Activated T-helper 2 cell treated with anti-CD3 and anti-CD28 coated beads, Interferon-gamma antibody, Interleukin-2, Interleukin-4, amounts not matched to agents 10 μg/mL and 5 μg/mL and 100 μg/mL, durations not matched to agents 14 hours and 24 hours and 36 hours (primary cell): ENCODE results near the gene PAM. TPM values are rescaled to one million over a fixed set of nuclear protein-coding genes. Genes with fewer than 3 reads are reported as not detected.
A peak's percentile ranks its signal among the peaks of the same experiment; 100 is the strongest.

Experiments used
- DNase-seq: peaks from one replicate; pipeline ENCODE4 v3.0.0; 2021; ENCODE audit warnings: low spot score
- H3K27ac Mint-ChIP-seq: one replicate; pipeline ENCODE4 v1.8.0; 2021; ENCODE audit warnings: mixed read lengths
- H3K27me3 Mint-ChIP-seq: one replicate; pipeline ENCODE4 v1.8.0; 2021; ENCODE audit warnings: low read depth, mixed read lengths
- H3K36me3 Mint-ChIP-seq: one replicate; pipeline ENCODE4 v1.8.0; 2021; ENCODE audit warnings: low read depth, mixed read lengths
- H3K4me1 Mint-ChIP-seq: one replicate; pipeline ENCODE4 v1.8.0; 2021; ENCODE audit warnings: low read depth, mixed read lengths
- H3K4me3 Mint-ChIP-seq: one replicate; pipeline ENCODE4 v1.8.0; 2021; ENCODE audit warnings: low read depth, mild to moderate bottlenecking, moderate library complexity, mixed read lengths
- H3K9me3 Mint-ChIP-seq: one replicate; pipeline ENCODE4 v1.8.0; 2021; ENCODE audit warnings: mixed read lengths
- intact Hi-C: fragments of 100-400 bp; cut with micrococcal nuclease; formaldehyde crosslinking; loops from one replicate; pipeline ENCODE4 v1.15.1; 2023
- total RNA-seq: library from RNA; stranded (reverse); gene quantifications from 2 replicates; pipeline ENCODE4 v1.2.3, GENCODE V29; 2022

PAM gene
- total RNA-seq, 1 donor from 2014 or later: 48.0 TPM

DNA sequence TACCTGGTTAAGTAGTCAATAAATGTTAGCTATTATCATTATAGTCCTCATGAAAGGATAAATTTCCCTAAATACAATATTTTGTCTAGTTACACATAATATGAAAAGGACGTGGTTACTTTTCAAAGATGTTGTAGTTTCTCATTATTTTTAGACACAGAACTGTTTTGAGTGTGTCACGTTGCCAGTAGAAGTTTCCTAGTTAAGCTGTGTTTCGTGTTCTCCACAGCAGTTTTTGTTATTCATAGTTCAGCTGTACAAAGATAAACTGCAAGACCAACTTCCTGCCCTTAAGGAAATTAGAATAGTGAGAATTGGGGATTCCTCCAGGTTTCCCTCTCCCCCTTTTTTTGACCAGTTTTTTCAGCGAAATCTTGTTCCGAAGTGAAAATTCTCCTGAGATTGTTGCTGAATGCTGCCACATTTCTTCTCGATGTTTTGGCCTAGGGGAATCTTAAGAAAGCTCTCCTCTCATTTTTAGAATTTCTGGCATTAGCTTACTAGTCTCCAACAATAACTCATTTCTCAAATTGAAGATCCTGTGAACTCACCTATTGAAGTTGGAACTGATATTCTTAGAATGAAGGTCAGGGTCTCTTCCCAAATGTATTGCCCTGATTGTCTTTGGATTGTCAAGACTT is 176.1 kb downstream of the PAM start:
- Mint-ChIP-seq H3K4me3 (no peak overlapping the region), H3K4me1 (peaks cover 7% of the 10 kb centered on the region), H3K36me3 (peaks cover 5% of the 10 kb centered on the region), H3K27ac (peak overlapping the region; percentile 5), H3K9me3 (no peaks in the 10 kb centered on the region), H3K27me3 (no peaks in the 10 kb centered on the region)
- DNase-seq: no peak
- intact Hi-C loops: no loop called here

DNA sequence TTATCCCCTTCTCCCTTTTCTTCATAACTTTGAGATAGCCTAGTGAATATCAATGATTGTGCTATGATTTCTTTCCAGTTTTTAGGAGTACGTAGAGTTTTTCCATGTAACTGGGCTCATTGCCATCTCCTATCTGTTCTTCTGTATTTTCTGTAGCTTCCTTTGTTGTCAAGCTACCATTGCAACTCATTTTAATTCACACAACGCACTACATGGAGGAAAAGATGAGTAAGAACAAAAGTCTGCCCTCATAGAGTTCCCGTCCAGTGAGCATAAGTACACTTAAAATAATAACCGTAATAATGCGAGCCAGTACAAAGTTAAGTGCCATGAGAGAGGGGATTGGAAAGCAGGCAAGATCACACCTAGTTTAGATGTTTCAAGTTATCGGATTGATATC is 177.7 kb downstream of the PAM start:
- intact Hi-C loops: no loop called here
- no peak for DNase-seq
- Mint-ChIP-seq H3K4me3 (no peak overlapping the region), H3K4me1 (peaks cover 7% of the 10 kb centered on the region), H3K9me3 (no peaks in the 10 kb centered on the region), H3K36me3 (no peaks in the 10 kb centered on the region), H3K27ac (no peak overlapping the region), H3K27me3 (no peaks in the 10 kb centered on the region)

DNA sequence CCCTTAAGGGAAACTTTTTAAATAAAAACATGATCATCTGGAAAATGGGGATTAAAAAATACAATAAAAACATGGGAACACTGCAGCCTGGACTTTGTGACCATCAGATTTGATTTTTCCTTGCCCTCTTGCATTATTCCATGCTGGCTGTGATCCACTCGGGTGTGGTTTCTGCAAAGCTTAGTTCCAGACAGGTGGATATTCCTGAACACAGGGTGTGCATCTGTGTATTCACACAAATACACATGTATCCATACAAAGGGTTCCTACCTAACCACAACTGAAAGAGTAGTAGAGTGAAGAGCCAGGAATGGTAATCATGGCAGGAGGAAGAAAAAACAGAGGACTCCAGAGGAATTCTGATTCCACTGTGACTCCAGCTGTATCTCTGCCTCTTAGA is 178.2 kb downstream of the PAM start:
- no peak for DNase-seq
- H3K27me3 Mint-ChIP-seq: no peaks in the 10 kb centered on the region
- intact Hi-C loops: no loop called here
- no peak overlapping the region for H3K4me3 Mint-ChIP-seq
- no peaks in the 10 kb centered on the region for H3K9me3 Mint-ChIP-seq
- H3K36me3 Mint-ChIP-seq: no peaks in the 10 kb centered on the region
- H3K4me1 Mint-ChIP-seq: peaks cover 7% of the 10 kb centered on the region
- no peak overlapping the region for H3K27ac Mint-ChIP-seq

DNA sequence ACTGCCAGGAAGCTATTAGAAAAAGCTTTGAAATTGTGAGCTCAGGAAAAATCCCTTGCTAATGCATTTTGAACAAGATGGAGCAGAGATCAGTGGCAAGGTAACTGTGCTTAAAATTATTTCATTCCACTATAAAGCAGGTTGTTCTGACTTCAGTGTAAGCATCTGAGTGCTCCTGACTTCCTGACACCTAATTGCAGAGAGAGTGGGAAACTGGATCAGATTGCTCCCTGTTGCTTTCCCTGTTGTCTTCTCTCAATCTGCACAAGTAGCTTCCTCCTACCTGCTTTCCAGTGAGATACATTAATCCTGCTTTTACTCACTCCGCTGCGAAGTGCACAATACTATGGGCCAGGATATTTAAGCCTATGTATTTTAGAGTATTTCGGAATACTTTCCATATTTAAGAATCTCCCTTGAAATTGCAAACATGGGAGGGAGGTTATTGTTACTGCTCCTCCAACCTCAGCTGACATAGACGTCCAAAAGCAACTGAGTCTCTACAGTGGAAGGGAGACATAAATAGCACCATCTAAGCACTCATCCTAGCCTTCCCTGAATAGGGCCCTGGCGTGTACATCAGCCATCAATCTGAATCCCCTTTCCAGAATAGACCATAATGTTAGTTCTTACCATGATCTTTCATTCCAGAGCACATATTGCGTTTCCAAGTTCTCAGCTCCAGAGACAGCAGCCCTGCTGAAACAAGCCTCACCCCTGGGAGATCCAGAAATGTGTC is 178.8 kb downstream of the PAM start:
- Mint-ChIP-seq H3K27ac (no peak overlapping the region), H3K4me1 (peaks cover 7% of the 10 kb centered on the region), H3K27me3 (no peaks in the 10 kb centered on the region), H3K4me3 (no peak overlapping the region), H3K36me3 (no peaks in the 10 kb centered on the region), H3K9me3 (no peaks in the 10 kb centered on the region)
- intact Hi-C loops: no loop called here
- DNase-seq: no peak

DNA sequence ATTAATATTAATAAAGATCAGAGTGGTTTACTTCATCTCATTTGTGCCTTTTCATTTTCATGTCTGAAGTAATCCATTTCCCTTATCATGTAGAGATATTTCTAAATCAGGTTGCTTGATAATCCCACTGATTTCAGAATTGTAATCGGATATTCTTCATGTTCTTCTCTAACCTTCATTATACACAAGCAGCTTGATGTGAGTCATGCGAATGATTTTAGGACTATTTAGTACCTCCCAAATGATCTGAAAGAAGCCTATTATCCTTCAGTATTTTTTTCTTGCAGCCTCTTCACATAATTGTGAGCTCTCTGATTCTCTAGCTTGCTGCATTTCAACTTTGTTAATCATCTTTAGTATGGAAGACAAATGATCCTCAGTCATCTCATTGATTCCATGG is 182.8 kb downstream of the PAM start:
- H3K4me3 Mint-ChIP-seq: no peak overlapping the region
- no peaks in the 10 kb centered on the region for H3K36me3 Mint-ChIP-seq
- H3K27me3 Mint-ChIP-seq: no peaks in the 10 kb centered on the region
- DNase-seq: no peak
- peaks cover 3% of the 10 kb centered on the region for H3K4me1 Mint-ChIP-seq
- H3K27ac Mint-ChIP-seq: no peak overlapping the region
- intact Hi-C loops: no loop called here
- no peaks in the 10 kb centered on the region for H3K9me3 Mint-ChIP-seq

DNA sequence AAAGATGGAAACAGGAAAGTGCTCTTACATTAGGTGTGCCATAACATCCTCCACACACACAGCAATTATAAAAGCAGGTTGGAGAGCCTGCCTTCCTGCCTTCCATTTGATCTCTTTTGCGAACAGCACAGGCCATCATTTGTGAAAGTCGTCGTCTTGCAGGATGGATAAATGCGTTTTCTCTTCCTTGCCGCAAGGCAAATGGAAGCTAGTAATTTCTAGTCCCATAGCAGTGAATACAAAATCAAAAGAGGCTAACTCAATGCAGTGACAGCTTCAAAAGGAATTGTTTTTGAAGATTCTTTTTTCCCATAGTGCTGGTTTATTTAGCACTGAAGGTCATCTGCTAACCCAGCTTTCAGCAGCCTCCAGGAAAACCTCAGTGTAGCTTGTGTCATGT is 186.0 kb downstream of the PAM start:
- H3K36me3 Mint-ChIP-seq: no peaks in the 10 kb centered on the region
- H3K4me3 Mint-ChIP-seq: no peak overlapping the region
- H3K27me3 Mint-ChIP-seq: no peaks in the 10 kb centered on the region
- DNase-seq: no peak
- intact Hi-C loops: no loop called here
- no peak overlapping the region for H3K27ac Mint-ChIP-seq
- H3K4me1 Mint-ChIP-seq: peaks cover 1% of the 10 kb centered on the region
- H3K9me3 Mint-ChIP-seq: no peaks in the 10 kb centered on the region

DNA sequence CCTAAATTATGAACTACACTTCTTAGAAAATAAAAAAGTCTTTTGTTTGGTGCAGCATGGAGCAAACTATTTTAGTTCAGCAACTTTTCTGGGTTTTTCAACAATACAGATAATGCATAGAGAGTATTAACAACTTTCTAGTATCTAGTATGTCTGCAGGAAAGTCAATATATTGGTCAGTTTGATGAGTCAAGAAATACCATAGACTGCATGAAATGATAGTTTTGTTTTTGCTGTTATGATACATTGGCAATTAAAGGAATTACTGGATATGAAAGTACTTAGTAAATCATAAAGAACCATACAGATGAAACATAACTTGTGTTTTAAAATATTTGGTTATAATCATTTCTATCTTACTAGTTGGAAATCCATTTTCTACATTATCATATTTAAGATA is 191.3 kb downstream of the PAM start:
- Mint-ChIP-seq H3K4me1 (no peaks in the 10 kb centered on the region), H3K27me3 (no peaks in the 10 kb centered on the region), H3K27ac (no peak overlapping the region), H3K36me3 (peaks cover 17% of the 10 kb centered on the region), H3K4me3 (no peak overlapping the region), H3K9me3 (no peaks in the 10 kb centered on the region)
- intact Hi-C loops: no loop called here
- DNase-seq: no peak

DNA sequence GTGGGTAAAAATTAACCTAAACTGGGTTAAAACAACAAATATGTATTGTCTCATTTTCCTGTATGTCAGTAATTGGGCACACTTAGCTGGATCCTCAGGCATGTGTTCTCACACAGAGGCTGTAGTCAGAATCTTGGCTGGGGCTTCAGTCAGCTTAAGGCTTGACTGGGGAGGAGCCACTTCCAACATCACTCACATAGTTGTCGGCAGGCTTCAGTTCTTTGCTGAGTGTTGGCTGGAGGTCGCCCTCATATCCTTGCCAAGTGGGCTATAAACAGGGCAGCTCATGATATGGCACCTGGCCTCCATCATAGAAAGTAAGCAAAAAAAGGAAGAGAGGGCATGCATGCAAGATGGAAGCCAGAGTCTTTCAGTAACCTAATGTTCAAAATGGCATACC is 191.9 kb downstream of the PAM start:
- no peaks in the 10 kb centered on the region for H3K9me3 Mint-ChIP-seq
- no peak overlapping the region for H3K4me3 Mint-ChIP-seq
- no peak overlapping the region for H3K27ac Mint-ChIP-seq
- H3K36me3 Mint-ChIP-seq: peaks cover 19% of the 10 kb centered on the region
- H3K4me1 Mint-ChIP-seq: no peaks in the 10 kb centered on the region
- no peaks in the 10 kb centered on the region for H3K27me3 Mint-ChIP-seq
- intact Hi-C loops: no loop called here
- DNase-seq: no peak

DNA sequence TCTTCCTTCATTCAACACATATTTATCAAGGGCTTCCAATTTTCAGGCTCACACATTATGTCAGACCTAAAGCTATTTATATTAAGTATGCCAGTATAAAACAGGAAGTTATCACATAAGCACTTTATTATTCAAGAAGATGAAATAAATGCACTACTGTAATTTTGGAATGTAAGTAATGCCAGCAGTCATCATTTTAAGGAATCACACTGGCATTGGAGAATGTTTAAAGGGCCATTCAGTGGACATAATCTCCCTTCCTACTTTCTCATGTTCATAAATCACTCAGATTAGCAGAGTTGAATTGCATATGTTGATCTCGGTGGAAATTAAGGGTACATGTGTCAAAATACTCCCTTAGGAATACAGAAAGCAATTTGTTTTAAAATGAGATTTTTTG is 200.4 kb downstream of the PAM start:
- peaks cover 16% of the 10 kb centered on the region for H3K36me3 Mint-ChIP-seq
- intact Hi-C loops: no loop called here
- peaks cover 3% of the 10 kb centered on the region for H3K4me1 Mint-ChIP-seq
- no peak for DNase-seq
- H3K4me3 Mint-ChIP-seq: no peak overlapping the region
- no peak overlapping the region for H3K27ac Mint-ChIP-seq
- no peaks in the 10 kb centered on the region for H3K9me3 Mint-ChIP-seq
- no peaks in the 10 kb centered on the region for H3K27me3 Mint-ChIP-seq

DNA sequence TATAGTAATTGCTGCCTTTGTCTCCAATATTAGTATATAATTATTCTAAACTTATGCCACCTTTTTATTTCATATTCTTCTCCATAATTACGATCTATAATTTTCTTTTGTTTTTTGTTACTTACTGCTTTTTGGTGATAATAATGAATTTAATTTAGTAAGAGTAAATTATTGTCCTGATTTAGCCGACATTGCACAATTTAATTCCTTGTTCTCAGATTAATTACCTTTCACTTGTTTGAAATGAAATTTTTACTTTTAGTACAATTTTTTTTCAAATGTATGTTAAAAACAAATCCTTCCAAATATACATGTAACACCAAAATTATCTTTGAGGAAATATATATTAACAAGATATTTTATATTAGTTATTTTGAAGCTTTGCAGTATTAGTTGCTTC is 201.5 kb downstream of the PAM start:
- DNase-seq: no peak
- peaks cover 3% of the 10 kb centered on the region for H3K4me1 Mint-ChIP-seq
- intact Hi-C loops: no loop called here
- no peak overlapping the region for H3K27ac Mint-ChIP-seq
- no peaks in the 10 kb centered on the region for H3K9me3 Mint-ChIP-seq
- H3K36me3 Mint-ChIP-seq: peaks cover 10% of the 10 kb centered on the region
- H3K4me3 Mint-ChIP-seq: no peak overlapping the region
- no peaks in the 10 kb centered on the region for H3K27me3 Mint-ChIP-seq

DNA sequence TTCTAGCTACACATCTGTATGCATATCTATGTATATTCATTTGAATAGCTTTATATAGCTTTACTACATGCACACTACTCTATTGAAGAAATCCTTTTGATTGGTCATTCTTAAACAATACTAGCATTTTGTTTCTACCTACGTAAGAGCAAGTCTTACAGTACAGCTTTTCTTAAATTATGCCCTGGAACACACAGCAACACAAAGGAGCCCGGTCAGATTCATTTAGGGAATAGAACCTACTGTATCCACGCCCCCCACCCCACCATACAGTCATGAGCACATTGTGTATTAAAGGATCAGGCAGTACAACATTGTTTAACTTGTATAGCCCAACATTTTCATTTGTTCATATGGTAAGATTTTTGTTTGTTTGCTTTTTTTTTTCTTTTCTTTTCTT is 202.0 kb downstream of the PAM start:
- Mint-ChIP-seq H3K4me3 (no peak overlapping the region), H3K36me3 (peaks cover 10% of the 10 kb centered on the region), H3K4me1 (peaks cover 3% of the 10 kb centered on the region), H3K9me3 (no peaks in the 10 kb centered on the region), H3K27me3 (no peaks in the 10 kb centered on the region), H3K27ac (no peak overlapping the region)
- no peak for DNase-seq
- intact Hi-C loops: no loop called here

DNA sequence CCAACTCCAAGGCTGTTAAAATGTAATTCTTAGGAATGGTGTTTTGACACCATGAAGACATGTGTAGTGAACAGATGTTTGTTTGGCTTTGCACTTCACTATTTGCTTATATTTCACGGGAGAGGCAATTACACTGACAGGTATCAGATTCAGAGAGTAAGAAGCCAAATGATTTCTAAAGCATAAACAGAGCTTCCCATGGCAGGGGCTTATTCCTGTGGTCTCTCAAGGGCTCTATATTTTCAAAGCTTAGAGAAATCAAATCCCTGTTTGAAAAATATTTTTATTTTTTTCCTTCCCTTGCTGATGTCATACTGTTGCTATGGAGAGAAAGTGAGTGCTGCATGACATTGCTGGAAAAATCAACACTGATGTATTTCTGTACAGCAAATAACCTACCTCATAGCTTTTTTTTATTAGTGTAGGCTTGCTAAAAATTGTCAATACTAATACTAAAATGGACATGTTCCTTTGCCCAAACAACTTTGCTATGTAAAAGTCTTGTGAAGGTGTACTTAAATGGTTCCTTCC is 203.4 kb downstream of the PAM start:
- Mint-ChIP-seq H3K4me3 (no peak overlapping the region), H3K27ac (no peak overlapping the region), H3K27me3 (no peaks in the 10 kb centered on the region), H3K36me3 (peaks cover 6% of the 10 kb centered on the region), H3K9me3 (no peaks in the 10 kb centered on the region), H3K4me1 (peaks cover 6% of the 10 kb centered on the region)
- intact Hi-C loops: no loop called here
- DNase-seq: no peak

DNA sequence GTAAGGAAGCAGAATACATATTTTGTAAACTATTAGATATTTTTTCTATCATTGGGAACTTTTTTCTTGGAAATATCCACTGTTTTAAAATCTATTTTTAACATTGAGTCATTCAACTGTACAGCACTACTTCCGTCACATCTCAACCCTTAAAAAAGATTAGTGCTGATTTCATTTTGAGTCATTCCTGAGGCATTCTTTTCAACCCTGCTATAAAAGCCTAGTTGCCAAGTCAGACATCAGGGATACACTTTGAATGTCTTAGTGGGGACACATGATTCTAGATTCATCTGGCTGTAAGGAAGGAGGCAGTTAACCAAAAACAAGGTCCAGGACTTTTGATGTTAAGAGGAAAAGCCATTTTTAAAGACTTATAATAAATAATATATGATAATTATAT is 203.9 kb downstream of the PAM start:
- Mint-ChIP-seq H3K36me3 (peaks cover 6% of the 10 kb centered on the region), H3K27me3 (no peaks in the 10 kb centered on the region), H3K27ac (no peak overlapping the region), H3K4me3 (no peak overlapping the region), H3K4me1 (peaks cover 9% of the 10 kb centered on the region), H3K9me3 (no peaks in the 10 kb centered on the region)
- intact Hi-C loops: no loop called here
- no peak for DNase-seq
